Keratinocyte (primary cell): ENCODE results near the gene SKIL. TPM values are rescaled to one million over a fixed set of nuclear protein-coding genes. Genes with fewer than 3 reads are reported as not detected.
A peak's percentile ranks its signal among the peaks of the same experiment; 100 is the strongest.

Experiments used
- DNase-seq: peaks from one replicate; pipeline ENCODE4 v3.0.0-alpha.2; 2011; ENCODE audit warnings: low read depth, missing footprints, low spot score
- FAIRE-seq: peaks from 2 replicates; lab custom pipeline; 2011; peaks lifted over from hg19 to GRCh38; lab: Jason Lieb, UNC
- H2AFZ ChIP-seq: 2 replicates; pipeline ENCODE4 v1.6.0; 2012; ENCODE audit warnings: low read length, control low read depth, inconsistent platforms; ENCODE audit not compliant: control insufficient read depth
- H3K27ac ChIP-seq: 2 replicates; pipeline ENCODE4 v1.5.1; 2011; ENCODE audit warnings: low read length; ENCODE audit not compliant: control insufficient read depth, insufficient read depth
- H3K27me3 ChIP-seq: 3 replicates; pipeline ENCODE4 v1.6.0; 2011; ENCODE audit warnings: low read length; ENCODE audit not compliant: control insufficient read depth, insufficient read depth; ENCODE audit errors: extremely low read depth
- H3K36me3 ChIP-seq, 2 experiments: 2 replicates in 1 of 2; 3 replicates in 1 of 2; pipeline ENCODE4 v1.5.1; 2011; ENCODE audit warnings: low read length in 2 of 2, mild to moderate bottlenecking in 1 of 2; ENCODE audit not compliant: control insufficient read depth in 2 of 2, insufficient read depth in 2 of 2; ENCODE audit errors: extremely low read depth in 1 of 2
- H3K4me1 ChIP-seq: 3 replicates; pipeline ENCODE4 v1.5.1; 2011; ENCODE audit warnings: low read length; ENCODE audit not compliant: control insufficient read depth, insufficient read depth; ENCODE audit errors: extremely low read depth
- H3K4me2 ChIP-seq: 3 replicates; pipeline ENCODE4 v1.6.0; 2011; ENCODE audit warnings: low read depth, low read length; ENCODE audit not compliant: control insufficient read depth, insufficient read depth; ENCODE audit errors: extremely low read depth
- H3K4me3 ChIP-seq, 3 experiments: fragments of 200-600 bp in 1 of 3; sonication (generic) in 1 of 3; 2 replicates in 2 of 3; 3 replicates in 1 of 3; pipeline ENCODE4 v1.5.1; 2011 to 2016; ENCODE audit warnings: low read length in 3 of 3, mild to moderate bottlenecking in 3 of 3, control low read depth in 2 of 3, inconsistent platforms in 1 of 3, low read depth in 1 of 3, mixed read lengths in 1 of 3, mixed run types in 1 of 3, moderate library complexity in 1 of 3; ENCODE audit not compliant: control insufficient read depth in 2 of 3, insufficient read depth in 2 of 3; ENCODE audit errors: extremely low read depth in 1 of 3
- H3K79me2 ChIP-seq: 2 replicates; pipeline ENCODE4 v1.6.0; 2012; ENCODE audit warnings: low read length; ENCODE audit not compliant: control insufficient read depth, insufficient read depth
- H3K9ac ChIP-seq: 3 replicates; pipeline ENCODE4 v1.6.0; 2011; ENCODE audit warnings: low read length; ENCODE audit not compliant: control insufficient read depth, insufficient read depth; ENCODE audit errors: extremely low read depth
- H3K9me1 ChIP-seq: 3 replicates; pipeline ENCODE4 v1.6.0; 2011; ENCODE audit warnings: low read length; ENCODE audit not compliant: control insufficient read depth, insufficient read depth; ENCODE audit errors: extremely low read depth
- H3K9me3 ChIP-seq: 2 replicates; pipeline ENCODE4 v1.5.1; 2012; ENCODE audit warnings: low read depth, low read length; ENCODE audit not compliant: control insufficient read depth
- H4K20me1 ChIP-seq: 3 replicates; pipeline ENCODE4 v1.6.0; 2011; ENCODE audit warnings: low read length; ENCODE audit not compliant: control insufficient read depth, insufficient read depth; ENCODE audit errors: extremely low read depth
- CTCF ChIP-seq, 3 experiments: IDR thresholded peaks in 1 of 3; conservative IDR thresholded peaks in 1 of 3; optimal IDR thresholded peaks in 1 of 3; 2 replicates in 2 of 3; 3 replicates in 1 of 3; pipeline versions ENCODE3 to v1.5.1; 2011; ENCODE audit warnings: low read length in 3 of 3, mild to moderate bottlenecking in 3 of 3, moderate library complexity in 2 of 3, control low read depth in 1 of 3, inconsistent platforms in 1 of 3; ENCODE audit not compliant: insufficient read depth in 2 of 3; ENCODE audit errors: extremely low read depth in 1 of 3
- EZH2 ChIP-seq: IDR thresholded peaks from one replicate; pipeline ENCODE4 v1.6.1; 2012; ENCODE audit warnings: inconsistent platforms, mild to moderate bottlenecking, low read length, moderate library complexity
- dilution Hi-C: fragments of 300-500 bp; cut with MboI; formaldehyde crosslinking; loops from one replicate; pipeline ENCODE4 v1.7.0; 2020; ENCODE audit warnings: low sequenced_read_pairs; ENCODE audit not compliant: extremely low pct_ligation_motif_present
- polyA plus RNA-seq, 5 experiments: library from polyadenylated mRNA; depleted of rRNA in 3 of 5; stranded (reverse) in 3 of 5; stranded (forward) in 1 of 5; unstranded in 1 of 5; fragments of >200 nt; gene quantifications; 1 replicate in 1 of 5; 2 replicates in 3 of 5; 3 replicates in 1 of 5; pipeline versions ENCODE4 v1.2.1 to v1.2.3, GENCODE V29; 2011 to 2012; ENCODE audit warnings: missing spikeins in 2 of 5, low read depth in 1 of 5, low replicate concordance in 1 of 5

SKIL gene
- polyA plus RNA-seq, 1 donor (not counting 4 experiments of a cell fraction or from before 2014, with no cell fraction given), result 11.0 TPM

GRCh38 chr3:170438836-170439235, 81.3 kb downstream of the SKIL start:
- no peak overlapping the region for H2AFZ ChIP-seq
- no peak for DNase-seq
- peaks cover 9% of the 10 kb centered on the region for H3K4me1 ChIP-seq
- H3K79me2 ChIP-seq, result no peaks in the 10 kb centered on the region
- FAIRE-seq, result no peak
- dilution Hi-C loops, result no loop called here
- no peaks in the 10 kb centered on the region for H3K9me3 ChIP-seq
- no peak overlapping the region for H3K27ac ChIP-seq
- H3K4me2 ChIP-seq, result no peak overlapping the region
- H3K36me3 ChIP-seq, result no peaks in the 10 kb centered on the region
- no peaks in the 10 kb centered on the region for H4K20me1 ChIP-seq
- no peaks in the 10 kb centered on the region for H3K9me1 ChIP-seq
- TF ChIP-seq EZH2, result no peak
- H3K9ac ChIP-seq, result no peak overlapping the region
- no peak overlapping the region for H3K4me3 ChIP-seq
- H3K27me3 ChIP-seq, result no peaks in the 10 kb centered on the region

GRCh38 chr3:170440344-170440743, 82.8 kb downstream of the SKIL start:
- Histone ChIP-seq H3K9me1 (no peaks in the 10 kb centered on the region), H3K36me3 (no peaks in the 10 kb centered on the region), H3K4me1 (peaks cover 9% of the 10 kb centered on the region), H3K4me3 (no peak overlapping the region), H2AFZ (no peak overlapping the region), H3K79me2 (no peaks in the 10 kb centered on the region), H3K27me3 (no peaks in the 10 kb centered on the region), H3K4me2 (no peak overlapping the region), H3K27ac (no peak overlapping the region), H3K9ac (no peak overlapping the region), H4K20me1 (no peaks in the 10 kb centered on the region), H3K9me3 (no peaks in the 10 kb centered on the region)
- DNase-seq (peak; percentile 2), FAIRE-seq (peak; percentile 88)
- no peak for TF ChIP-seq CTCF (optimal IDR thresholded peaks at IDR 0.05 in 1 of 3, IDR thresholded peaks at IDR 0.05 in 1 of 3, conservative IDR thresholded peaks at IDR 0.05 in 1 of 3; ENCODE audit: extremely low read depth in 1 of 3, insufficient read depth in 2 of 3, low read length in 3 of 3)
- TF ChIP-seq EZH2, result no peak
- dilution Hi-C loops, result no loop called here

- no peaks in the 10 kb centered on the region for H3K79me2 ChIP-seq
- no peak overlapping the region for H2AFZ ChIP-seq
- TF ChIP-seq CTCF (optimal IDR thresholded peaks at IDR 0.05 in 1 of 3, IDR thresholded peaks at IDR 0.05 in 1 of 3, conservative IDR thresholded peaks at IDR 0.05 in 1 of 3; ENCODE audit: extremely low read depth in 1 of 3, insufficient read depth in 2 of 3, low read length in 3 of 3) (no peak), EZH2 (no peak)
- no peak overlapping the region for H3K4me2 ChIP-seq
- no peaks in the 10 kb centered on the region for H3K27me3 ChIP-seq
- no peak overlapping the region for H3K27ac ChIP-seq
- DNase-seq (no peak), FAIRE-seq (no peak)
- H3K9ac ChIP-seq, result no peak overlapping the region
- H3K9me3 ChIP-seq, result no peaks in the 10 kb centered on the region
- H4K20me1 ChIP-seq, result no peaks in the 10 kb centered on the region
- H3K4me3 ChIP-seq, result no peak overlapping the region
- H3K9me1 ChIP-seq, result no peaks in the 10 kb centered on the region
- dilution Hi-C loops, result no loop called here
- no peaks in the 10 kb centered on the region for H3K36me3 ChIP-seq
- peaks cover 9% of the 10 kb centered on the region for H3K4me1 ChIP-seq
Measured at GRCh38 chr3:170441412-170441811, 83.9 kb downstream of the SKIL start.
